Thyroid gland (tissue), 4 donors: Measurements from ENCODE around the gene ANTXR2. TPM values are rescaled to one million over a fixed set of nuclear protein-coding genes. Genes with fewer than 3 reads are reported as not detected.

Experiments used
- DNase-seq, 2 donors: peaks; one replicate each; pipeline ENCODE4 v3.0.0-alpha.2; 2019
- H3K27ac ChIP-seq, 3 donors: fragments of 200-600 bp; sonication (generic); 1 replicate in 2 of 3; 2 replicates in 1 of 3; pipeline ENCODE4 v1.5.1; 2016 to 2019; ENCODE audit warnings: mild to moderate bottlenecking in 1 of 3, moderate library complexity in 1 of 3
- H3K27me3 ChIP-seq: fragments of 200-600 bp; sonication (generic); one replicate; pipeline ENCODE4 v1.5.1; 2019
- H3K36me3 ChIP-seq, 2 donors: fragments of 200-600 bp; sonication (generic); one replicate each; pipeline ENCODE4 v1.5.1; 2016 to 2019
- H3K4me1 ChIP-seq, 2 donors: fragments of 200-600 bp; sonication (generic); one replicate each; pipeline ENCODE4 v1.5.1; 2017 to 2019
- H3K4me3 ChIP-seq, 3 donors: fragments of 200-600 bp; sonication (generic); replicated peaks in 1 of 3; 1 replicate in 2 of 3; 2 replicates in 1 of 3; pipeline ENCODE4 v1.5.1; 2016; ENCODE audit warnings: mild to moderate bottlenecking in 1 of 3
- H3K9me3 ChIP-seq: fragments of 200-600 bp; sonication (generic); one replicate; pipeline ENCODE4 v1.5.1; 2017
- CTCF ChIP-seq, 6 experiments: fragments of 200-600 bp in 3 of 6; fragments of 450-650 bp in 3 of 6; sonication (generic) in 3 of 6; IDR thresholded peaks; one replicate each; pipeline ENCODE4 v1.5.1; 2016 to 2019; ENCODE audit warnings: antibody characterized with exemption in 6 of 6, mild to moderate bottlenecking in 2 of 6, inconsistent platforms in 1 of 6, moderate library complexity in 1 of 6
- POLR2A ChIP-seq, 2 donors: fragments of 450-650 bp; IDR thresholded peaks; one replicate each; pipeline ENCODE4 v1.6.1; 2017; ENCODE audit warnings: antibody characterized with exemption in 2 of 2, mild to moderate bottlenecking in 2 of 2, moderate library complexity in 1 of 2
- WGBS, 2 donors: methylation state at CpG; one replicate each; pipeline ENCODE4 v1.1.5; 2017; 5-methylcytosine and 5-hydroxymethylcytosine counted together
- intact Hi-C: fragments of 100-400 bp; cut with DNase I; formaldehyde crosslinking; loops from one replicate; pipeline ENCODE4 v1.15.1; 2023
- total RNA-seq, 4 donors: library from RNA; depleted of rRNA; stranded (reverse); fragments of >200 nt; gene quantifications; one replicate each; pipeline ENCODE4 v1.2.3, GENCODE V29; 2016

Gene ANTXR2
- total RNA-seq, 4 donors from 2014 or later = 21.2 to 46.1 (median 24.3) TPM

- Histone ChIP-seq H3K4me1 (no peaks in the 10 kb centered on the region), H3K9me3 (no peaks in the 10 kb centered on the region)
These were observed 189.7 kb downstream of the ANTXR2 start for GRCh38 chr4:79883290-79883689.

GRCh38 chr4:79882806-79883205, 190.2 kb downstream of the ANTXR2 start:
- intact Hi-C loops = no loop called here
- TF ChIP-seq POLR2A (IDR thresholded peaks at IDR 0.05) = no peak
- H3K4me3 ChIP-seq = no peak overlapping the region
- WGBS, 2 donors = 69 to 76% methylated on average over 1 of the region's 1 CpG
- H3K27me3 ChIP-seq = no peaks in the 10 kb centered on the region
- no peaks in the 10 kb centered on the region for H3K9me3 ChIP-seq
- H3K36me3 ChIP-seq = no peaks in the 10 kb centered on the region
- H3K27ac ChIP-seq = no peak overlapping the region
- no peaks in the 10 kb centered on the region for H3K4me1 ChIP-seq
- DNase-seq = no peak

More at GRCh38 chr4:79883290-79883689, 189.7 kb downstream of the ANTXR2 start:
- intact Hi-C loops = no loop called here
- TF ChIP-seq POLR2A (IDR thresholded peaks at IDR 0.05) (no peak), CTCF (IDR thresholded peaks at IDR 0.05) (no peak)
- Histone ChIP-seq H3K36me3 (no peaks in the 10 kb centered on the region), H3K4me3 (no peak overlapping the region), H3K27ac (no peak overlapping the region), H3K27me3 (no peaks in the 10 kb centered on the region)
- 91 to 92% methylated on average over 1 of the region's 1 CpG for WGBS, 2 donors
- no peak for DNase-seq

- no peak overlapping the region for H3K4me3 ChIP-seq
- H3K4me1 ChIP-seq = no peaks in the 10 kb centered on the region
- intact Hi-C loops = no loop called here
- DNase-seq = no peak
- H3K27ac ChIP-seq = no peak overlapping the region
- H3K27me3 ChIP-seq = no peaks in the 10 kb centered on the region
- H3K9me3 ChIP-seq = no peaks in the 10 kb centered on the region
- TF ChIP-seq CTCF (IDR thresholded peaks at IDR 0.05) (no peak), POLR2A (IDR thresholded peaks at IDR 0.05) (no peak)
- H3K36me3 ChIP-seq = no peaks in the 10 kb centered on the region
These were observed 191.6 kb downstream of the ANTXR2 start for GRCh38 chr4:79881407-79881806.

GRCh38 chr4:79877511-79877910, 195.5 kb downstream of the ANTXR2 start:
- Histone ChIP-seq H3K4me3 (no peak overlapping the region), H3K9me3 (no peaks in the 10 kb centered on the region), H3K27me3 (no peaks in the 10 kb centered on the region), H3K36me3 (no peaks in the 10 kb centered on the region), H3K27ac (no peak overlapping the region), H3K4me1 (no peaks in the 10 kb centered on the region)
- TF ChIP-seq CTCF (IDR thresholded peaks at IDR 0.05) (no peak), POLR2A (IDR thresholded peaks at IDR 0.05) (no peak)
- intact Hi-C loops = no loop called here
- DNase-seq = no peak

GRCh38 chr4:79875344-79875899, 197.6 kb downstream of the ANTXR2 start:
- Histone ChIP-seq H3K4me1 (no peaks in the 10 kb centered on the region), H3K36me3 (no peaks in the 10 kb centered on the region), H3K27me3 (no peaks in the 10 kb centered on the region), H3K9me3 (no peaks in the 10 kb centered on the region), H3K4me3 (no peak overlapping the region), H3K27ac (peak overlapping the region in 1 of 3 donors; percentile 13)
- DNase-seq = no peak
- intact Hi-C loops = no loop called here
- WGBS, 2 donors = 67 to 88% methylated on average over 4 of the region's 4 CpGs
- TF ChIP-seq POLR2A (IDR thresholded peaks at IDR 0.05) = no peak
- TF ChIP-seq CTCF (IDR thresholded peaks at IDR 0.05) = no peak

- 90 to 98% methylated on average over 2 of the region's 2 CpGs for WGBS, 2 donors
- intact Hi-C loops = no loop called here
These were observed 198.8 kb downstream of the ANTXR2 start for GRCh38 chr4:79874197-79874596.

More at GRCh38 chr4:79874197-79874596, 198.8 kb downstream of the ANTXR2 start:
- Histone ChIP-seq H3K36me3 (no peaks in the 10 kb centered on the region), H3K27me3 (no peaks in the 10 kb centered on the region), H3K9me3 (no peaks in the 10 kb centered on the region), H3K4me3 (no peak overlapping the region), H3K27ac (no peak overlapping the region), H3K4me1 (no peaks in the 10 kb centered on the region)
- no peak for DNase-seq
- no peak for TF ChIP-seq CTCF (IDR thresholded peaks at IDR 0.05)
- no peak for TF ChIP-seq POLR2A (IDR thresholded peaks at IDR 0.05)
